HEK293 (cell line): ENCODE data around the gene CENPV.

Experiments
- BCL11A ChIP-seq: fragments of 450-650 bp; formaldehyde crosslinking; IDR thresholded peaks from 2 replicates; pipeline ENCODE4 v1.5.1; 2016; ENCODE audit warnings: low read depth, missing biosample characterization, missing genetic modification characterization
- EGR2 ChIP-seq: fragments of 450-650 bp; formaldehyde crosslinking; IDR thresholded peaks from 2 replicates; pipeline ENCODE4 v1.5.1; 2016; ENCODE audit warnings: low read depth, missing biosample characterization, missing genetic modification characterization
- FEZF1 ChIP-seq: fragments of 450-650 bp; formaldehyde crosslinking; IDR thresholded peaks from 2 replicates; pipeline ENCODE4 v1.5.1; 2016; ENCODE audit warnings: missing biosample characterization, missing genetic modification characterization
- KLF16 ChIP-seq: fragments of 450-650 bp; formaldehyde crosslinking; IDR thresholded peaks from 2 replicates; pipeline ENCODE4 v1.5.1; 2017; ENCODE audit warnings: missing biosample characterization, missing genetic modification characterization
- PBX3 ChIP-seq: sonication (generic); formaldehyde crosslinking; IDR thresholded peaks from 2 replicates; pipeline ENCODE4 v1.8.1; 2022; ENCODE audit warnings: mild to moderate bottlenecking, moderate library complexity, missing genetic modification reagents
- PRDM1 ChIP-seq: fragments of 450-650 bp; formaldehyde crosslinking; IDR thresholded peaks from 2 replicates; pipeline ENCODE4; 2016; ENCODE audit warnings: missing biosample characterization, missing genetic modification characterization
- PRDM4 ChIP-seq: fragments of 450-650 bp; formaldehyde crosslinking; IDR thresholded peaks from 2 replicates; pipeline ENCODE4 v1.5.1; 2017; ENCODE audit warnings: missing biosample characterization, missing genetic modification characterization
- SP7 ChIP-seq: fragments of 450-650 bp; formaldehyde crosslinking; IDR thresholded peaks from 2 replicates; pipeline ENCODE4 v1.5.1; 2016; ENCODE audit warnings: missing biosample characterization, missing genetic modification characterization
- TCF7L2 ChIP-seq: IDR thresholded peaks from 2 replicates; pipeline ENCODE4 v1.6.1; 2011; ENCODE audit warnings: low read depth, mild to moderate bottlenecking, inconsistent platforms, low read length, moderate library complexity, borderline replicate concordance
- ZNF138 ChIP-seq: fragments of 450-650 bp; formaldehyde crosslinking; IDR thresholded peaks from 2 replicates; pipeline ENCODE4 v1.5.1; 2016; ENCODE audit warnings: missing biosample characterization, missing genetic modification characterization, borderline replicate concordance
- ZNF169 ChIP-seq: fragments of 450-650 bp; formaldehyde crosslinking; IDR thresholded peaks from 2 replicates; pipeline ENCODE4 v1.5.1; 2016; ENCODE audit warnings: missing biosample characterization, missing genetic modification characterization
- ZNF175 ChIP-seq: fragments of 450-650 bp; formaldehyde crosslinking; IDR thresholded peaks from 2 replicates; pipeline ENCODE4 v1.5.1; 2016; ENCODE audit warnings: missing biosample characterization, missing genetic modification characterization
- ZNF350 ChIP-seq: fragments of 450-650 bp; formaldehyde crosslinking; IDR thresholded peaks from 2 replicates; pipeline ENCODE4 v1.5.0; 2017; ENCODE audit warnings: missing biosample characterization, mild to moderate bottlenecking, missing genetic modification characterization
- ZNF426 ChIP-seq: fragments of 450-650 bp; formaldehyde crosslinking; IDR thresholded peaks from 2 replicates; pipeline ENCODE4 v1.5.1; 2017; ENCODE audit warnings: missing biosample characterization, missing genetic modification characterization, mild to moderate bottlenecking, inconsistent platforms, moderate library complexity
- ZNF433 ChIP-seq: fragments of 450-650 bp; formaldehyde crosslinking; IDR thresholded peaks from 2 replicates; pipeline ENCODE4 v1.5.1; 2016; ENCODE audit warnings: missing biosample characterization, missing genetic modification characterization, low read depth
- ZNF513 ChIP-seq: fragments of 450-650 bp; IDR thresholded peaks from 2 replicates; pipeline ENCODE4 v1.5.1; 2018; ENCODE audit warnings: missing biosample characterization, missing genetic modification characterization
- ZNF518A ChIP-seq: fragments of 450-650 bp; formaldehyde crosslinking; conservative IDR thresholded peaks from 2 replicates; pipeline ENCODE4 v1.5.1; 2016; ENCODE audit warnings: low read depth, missing biosample characterization, missing genetic modification characterization
- ZNF548 ChIP-seq: fragments of 450-650 bp; formaldehyde crosslinking; IDR thresholded peaks from 2 replicates; pipeline ENCODE4 v1.5.1; 2016; ENCODE audit warnings: missing biosample characterization, missing genetic modification characterization
- ZNF558 ChIP-seq: fragments of 450-650 bp; formaldehyde crosslinking; IDR thresholded peaks from 2 replicates; pipeline ENCODE4 v1.5.1; 2016; ENCODE audit warnings: missing biosample characterization, missing genetic modification characterization
- ZNF596 ChIP-seq: fragments of 450-650 bp; IDR thresholded peaks from 2 replicates; pipeline ENCODE4 v1.5.0; 2018; ENCODE audit warnings: missing biosample characterization, mild to moderate bottlenecking, missing genetic modification characterization, moderate library complexity
- ZNF600 ChIP-seq: fragments of 450-650 bp; formaldehyde crosslinking; IDR thresholded peaks from 2 replicates; pipeline ENCODE4 v1.5.1; 2016; ENCODE audit warnings: missing biosample characterization, missing genetic modification characterization
- ZNF610 ChIP-seq: fragments of 450-650 bp; formaldehyde crosslinking; IDR thresholded peaks from 2 replicates; pipeline ENCODE4 v1.5.1; 2016; ENCODE audit warnings: missing biosample characterization, missing genetic modification characterization, borderline replicate concordance
- ZNF664 ChIP-seq: fragments of 450-650 bp; formaldehyde crosslinking; IDR thresholded peaks from 2 replicates; pipeline ENCODE4 v1.5.1; 2016; ENCODE audit warnings: missing biosample characterization, missing genetic modification characterization
- ZNF785 ChIP-seq: fragments of 450-650 bp; formaldehyde crosslinking; IDR thresholded peaks from 2 replicates; pipeline ENCODE4 v1.5.1; 2016; ENCODE audit warnings: missing biosample characterization, missing genetic modification characterization
- ZSCAN16 ChIP-seq: fragments of 450-650 bp; formaldehyde crosslinking; IDR thresholded peaks from 2 replicates; pipeline ENCODE4 v1.5.1; 2016; ENCODE audit warnings: missing biosample characterization, missing genetic modification characterization
- ZSCAN5A ChIP-seq: fragments of 450-650 bp; formaldehyde crosslinking; IDR thresholded peaks from 2 replicates; pipeline ENCODE4 v1.5.1; 2016; ENCODE audit warnings: missing biosample characterization, missing genetic modification characterization

CENPV gene

GRCh38 chr17:16380640-16381495 lies 27.6 kb upstream of the CENPV start, which contains the start of gene UBB (continued):
- peak; percentile 84; the same call in 1 of the 2 replicates for TF ChIP-seq ZSCAN5A (tag by site-specific recombination)
- no peak for TF ChIP-seq ZNF596 (tag by site-specific recombination)
- 0 out of 2 replicates have a peak, but pooled peaks have one; percentile 20 for TF ChIP-seq ZNF433 (tag by site-specific recombination)
- peak; percentile 99 for TF ChIP-seq KLF16 (tag by site-specific recombination)
- TF ChIP-seq ZNF138 = 0 out of 2 replicates have a peak, but pooled peaks have one; percentile 35
- no peak for TF ChIP-seq ZNF426
- 0 out of 2 replicates have a peak, but pooled peaks have one; percentile 13 for TF ChIP-seq PBX3 (CRISPR knock-in tag)
- no peak for TF ChIP-seq ZNF175 (tag by site-specific recombination)
- peak; percentile 90 for TF ChIP-seq ZNF610 (tag by site-specific recombination)
- peak; percentile 89; the same call in 1 of the 2 replicates for TF ChIP-seq ZNF785 (tag by site-specific recombination)
- TF ChIP-seq ZNF169 (tag by site-specific recombination) = no peak
- peak; percentile 46; the same call in 1 of the 2 replicates for TF ChIP-seq PRDM1 (tag by site-specific recombination)
- TF ChIP-seq PRDM4 (tag by site-specific recombination) = peak; percentile 80
- no peak for TF ChIP-seq ZNF350 (tag by site-specific recombination)
- peak; percentile 95 for TF ChIP-seq SP7 (tag by site-specific recombination)
- no peak for TF ChIP-seq TCF7L2
- TF ChIP-seq ZNF600 (tag by site-specific recombination) = no peak
- no peak; the same call in 1 of the 2 replicates for TF ChIP-seq FEZF1 (tag by site-specific recombination)
- TF ChIP-seq ZNF518A (tag by site-specific recombination) = peak; percentile 90
- no peak; the same call in 1 of the 2 replicates for TF ChIP-seq ZNF548 (tag by site-specific recombination)
- no peak for TF ChIP-seq BCL11A (tag by site-specific recombination)
- TF ChIP-seq EGR2 (tag by site-specific recombination) = peak; percentile 90
- peak; percentile 71; the same call in 1 of the 2 replicates for TF ChIP-seq ZNF558 (tag by site-specific recombination)
- peak; percentile 63 for TF ChIP-seq ZNF664
- no peak for TF ChIP-seq ZSCAN16 (tag by site-specific recombination)
- peak; percentile 68 for TF ChIP-seq ZNF513 (tag by site-specific recombination)
